Measurements from ENCODE around the gene FAF2.
"Not testable (repeated sequence)": the region's sequence is repeated elsewhere in the genome, so short reads cannot be mapped to it uniquely, and the experiment has no call there.

Gene FAF2

GRCh38 chr5:176415952-176416924 is 31.9 kb upstream of the FAF2 start, which contains the start of gene CLTB:
TSS of gene CLTB (minus strand) at chr5:176416539. CDS start at chr5:176416363, 176 bp downstream.
- DNase-seq (ENCODE audit: low read depth, low spot score), result peak; percentile 71
- peak within 1 kb of the TSS; percentile 64 for H3K4me3 ChIP-seq (ENCODE audit: low read length)

- H3K4me3 ChIP-seq (ENCODE audit: low read length), result peak overlapping the region; percentile 36
- DNase-seq (ENCODE audit: low read depth, low spot score), result no peak
Measured at GRCh38 chr5:176416965-176417364, 31.2 kb upstream of the FAF2 start.

GRCh38 chr5:176418251-176418650 is 29.9 kb upstream of the FAF2 start:
- DNase-seq (ENCODE audit: low read depth, low spot score), result no peak
- H3K4me3 ChIP-seq (ENCODE audit: low read length), result no peak overlapping the region

DNA sequence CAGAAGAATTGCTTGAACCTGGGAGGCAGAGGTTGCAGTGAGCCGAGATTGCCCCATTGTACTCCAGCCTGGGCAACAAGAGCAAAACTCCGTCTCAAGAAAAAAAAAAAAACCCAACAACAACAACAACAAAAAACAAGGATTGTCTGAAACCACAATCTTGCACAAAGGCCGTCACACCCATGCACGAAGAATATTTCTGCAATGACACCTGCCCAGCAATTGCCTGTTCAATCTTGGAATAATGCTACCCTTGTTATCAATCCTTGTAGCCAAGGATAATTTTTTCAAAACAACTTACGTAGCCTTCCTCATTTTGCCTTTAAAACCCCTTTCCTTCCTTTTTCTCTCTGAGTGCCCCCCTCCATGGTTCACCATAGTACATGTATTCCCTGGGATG is 28.1 kb upstream of the FAF2 start:
- no peak overlapping the region for H3K4me3 ChIP-seq (ENCODE audit: low read length)
- DNase-seq (ENCODE audit: low read depth, low spot score), result no peak

GRCh38 chr5:176420972-176421544 is 27.1 kb upstream of the FAF2 start:
- H3K4me3 ChIP-seq (ENCODE audit: low read length), result no peak overlapping the region
- DNase-seq (ENCODE audit: low read depth, low spot score), result no peak

GRCh38 chr5:176424181-176424580 is 24.0 kb upstream of the FAF2 start:
- DNase-seq (ENCODE audit: low read depth, low spot score), result no peak
- no peak overlapping the region for H3K4me3 ChIP-seq (ENCODE audit: low read length)

DNA sequence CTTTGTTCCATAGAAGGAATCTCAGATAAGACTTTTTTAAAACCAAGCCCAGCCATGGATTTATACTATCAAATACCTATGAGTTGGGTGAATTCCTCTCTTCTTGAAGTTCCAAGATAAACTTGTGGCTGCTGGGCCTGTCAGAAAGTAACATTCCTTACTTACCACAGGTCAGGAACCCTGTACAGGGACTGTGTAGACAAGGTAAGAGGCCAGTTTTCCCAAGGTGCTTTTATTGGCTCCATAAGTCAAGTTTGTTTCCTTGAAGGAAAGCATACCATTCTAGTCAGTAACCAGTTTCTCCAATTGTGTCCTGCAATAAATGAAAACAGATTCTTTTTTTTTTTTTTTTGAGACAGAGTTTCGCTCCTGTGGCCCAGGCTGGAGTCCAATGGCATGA is 23.0 kb upstream of the FAF2 start:
- no peak overlapping the region for H3K4me3 ChIP-seq (ENCODE audit: low read length)
- DNase-seq (ENCODE audit: low read depth, low spot score), result no peak

DNA sequence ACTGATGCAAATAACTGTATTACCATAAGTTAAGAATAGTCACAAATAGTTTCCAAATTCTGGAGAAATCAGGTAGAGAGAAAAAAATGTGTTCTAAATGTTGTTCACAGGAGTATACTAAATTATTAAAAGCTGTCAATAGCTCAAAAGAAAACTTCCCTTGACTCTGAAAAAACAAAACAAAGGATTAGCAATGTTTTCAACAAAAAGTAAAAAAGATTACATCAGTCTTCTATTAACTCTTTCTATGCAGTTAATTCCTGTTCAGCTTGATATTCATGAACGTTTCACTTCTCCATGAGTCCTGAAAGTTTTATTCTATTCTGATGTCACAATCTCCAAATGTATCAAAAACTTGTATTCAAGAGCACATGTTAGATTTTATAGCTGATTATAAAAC is 22.4 kb upstream of the FAF2 start:
- no peak overlapping the region for H3K4me3 ChIP-seq (ENCODE audit: low read length)
- no peak for DNase-seq (ENCODE audit: low read depth, low spot score)

DNA sequence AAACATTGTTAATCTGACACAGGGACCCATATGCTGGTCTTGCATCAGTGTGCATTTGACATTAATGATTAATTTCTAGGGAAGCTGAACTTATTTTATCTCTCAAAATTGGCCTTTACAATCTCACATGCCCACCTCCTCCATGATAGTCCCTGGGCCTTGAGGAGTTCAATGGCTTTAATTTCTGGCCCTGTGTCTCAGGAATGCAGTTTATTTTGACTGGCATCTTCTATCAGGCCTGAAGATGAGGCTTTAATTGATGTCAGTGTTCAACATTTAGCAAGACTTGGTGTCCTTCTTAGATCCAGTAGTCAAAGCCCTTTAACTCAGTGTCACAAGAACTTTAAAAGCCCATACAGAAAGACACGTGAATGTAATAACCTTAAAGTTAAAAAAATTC is 21.3 kb upstream of the FAF2 start:
- DNase-seq (ENCODE audit: low read depth, low spot score), result no peak
- H3K4me3 ChIP-seq (ENCODE audit: low read length), result no peak overlapping the region

DNA sequence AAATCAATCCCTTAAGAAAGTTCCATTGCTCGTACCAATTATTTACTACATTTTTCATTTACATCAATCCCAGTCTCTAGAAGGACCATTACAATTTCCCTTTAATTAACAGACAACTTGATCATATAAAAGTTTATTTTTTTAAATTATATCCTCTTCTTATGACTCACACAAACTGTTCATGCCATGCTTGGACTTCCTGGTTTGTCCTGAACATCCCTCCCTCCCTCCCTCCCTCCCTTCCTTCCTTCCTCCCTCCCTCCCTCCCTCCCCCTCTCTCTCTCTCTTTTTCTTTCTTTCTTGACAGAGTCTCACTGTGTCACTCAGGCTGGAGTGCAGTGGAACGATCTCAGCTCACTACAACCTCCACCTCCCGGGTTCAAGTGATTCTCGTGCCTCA is 20.2 kb upstream of the FAF2 start:
- DNase-seq (ENCODE audit: low read depth, low spot score), result no peak
- H3K4me3 ChIP-seq (ENCODE audit: low read length), result no peak overlapping the region

DNA sequence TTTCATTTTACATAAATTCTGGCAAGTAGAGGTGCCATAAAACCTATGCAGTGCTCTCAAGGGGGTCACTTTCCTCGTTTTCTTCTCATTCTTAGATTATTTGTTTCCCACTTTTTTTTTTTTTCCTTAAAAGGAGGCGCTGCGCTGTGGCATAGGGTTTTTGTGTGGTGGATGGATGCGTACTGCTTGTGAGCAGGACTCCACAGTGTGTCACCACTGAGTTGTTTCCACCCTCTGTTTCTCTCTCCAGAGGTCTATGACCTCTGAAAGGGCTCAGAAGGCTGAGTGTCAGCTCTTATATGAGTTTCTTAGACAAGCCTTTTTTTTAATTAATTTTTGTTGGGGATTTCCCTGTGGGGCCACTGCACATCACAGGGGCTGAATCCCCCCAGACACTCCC is 18.2 kb upstream of the FAF2 start:
- no peak for DNase-seq (ENCODE audit: low read depth, low spot score)
- H3K4me3 ChIP-seq (ENCODE audit: low read length), result no peak overlapping the region

- DNase-seq (ENCODE audit: low read depth, low spot score), result no peak
- H3K4me3 ChIP-seq (ENCODE audit: low read length), result no peak overlapping the region
Measured at GRCh38 chr5:176432707-176433106, 15.5 kb upstream of the FAF2 start.

GRCh38 chr5:176436656-176437055 is 11.5 kb upstream of the FAF2 start:
- peak; percentile 47 for DNase-seq (ENCODE audit: low read depth, low spot score)
- peak overlapping the region; percentile 45 for H3K4me3 ChIP-seq (ENCODE audit: low read length)

- H3K4me3 ChIP-seq (ENCODE audit: low read length), result no peak overlapping the region
- no peak for DNase-seq (ENCODE audit: low read depth, low spot score)
Measured at GRCh38 chr5:176438959-176439757, 9.0 kb upstream of the FAF2 start.

- H3K4me3 ChIP-seq (ENCODE audit: low read length), result no peak overlapping the region
- DNase-seq (ENCODE audit: low read depth, low spot score), result no peak
Measured at GRCh38 chr5:176440927-176441706, 7.1 kb upstream of the FAF2 start.

DNA sequence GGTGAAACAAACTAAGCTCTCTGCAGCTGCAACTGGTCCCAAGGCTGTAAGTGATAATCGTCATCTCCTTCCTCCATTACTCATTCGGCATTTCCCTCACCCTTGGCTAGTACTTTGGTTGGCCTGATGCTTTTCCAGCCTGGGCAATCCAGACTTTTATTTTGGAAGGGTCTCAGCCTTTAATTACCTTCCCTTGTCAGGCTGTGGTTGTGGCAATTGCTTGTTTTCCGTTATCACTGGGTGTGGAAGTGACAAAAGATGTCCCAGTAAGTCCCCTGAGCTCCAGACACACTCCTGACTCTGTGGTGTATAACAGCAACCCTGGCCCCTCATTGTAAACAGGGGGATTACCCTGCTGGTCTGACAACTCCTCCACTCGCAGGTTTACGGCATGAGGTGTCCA is 6.3 kb upstream of the FAF2 start:
- H3K4me3 ChIP-seq (ENCODE audit: low read length), result no peak overlapping the region
- DNase-seq (ENCODE audit: low read depth, low spot score), result no peak

DNA sequence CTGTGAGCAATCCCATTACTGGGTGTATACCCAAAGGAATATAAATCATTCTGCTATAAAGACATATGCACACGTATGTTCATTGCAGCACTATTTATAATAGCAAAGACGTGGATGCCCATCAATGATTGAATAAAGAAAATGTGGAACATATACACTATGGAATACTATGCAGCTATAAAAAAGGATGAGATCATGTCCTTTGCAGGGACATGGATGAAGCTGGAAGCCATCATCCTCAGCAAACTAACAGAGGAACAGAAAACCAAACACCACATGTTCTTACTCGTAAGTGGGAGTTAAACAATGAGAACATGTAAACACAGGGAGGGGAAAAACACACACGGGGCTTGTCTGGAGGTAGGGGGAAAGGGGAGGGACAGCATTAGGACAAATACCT is 5.3 kb upstream of the FAF2 start:
- not testable (repeated sequence) for H3K4me3 ChIP-seq (ENCODE audit: low read length); DNase-seq (ENCODE audit: low read depth, low spot score)

DNA sequence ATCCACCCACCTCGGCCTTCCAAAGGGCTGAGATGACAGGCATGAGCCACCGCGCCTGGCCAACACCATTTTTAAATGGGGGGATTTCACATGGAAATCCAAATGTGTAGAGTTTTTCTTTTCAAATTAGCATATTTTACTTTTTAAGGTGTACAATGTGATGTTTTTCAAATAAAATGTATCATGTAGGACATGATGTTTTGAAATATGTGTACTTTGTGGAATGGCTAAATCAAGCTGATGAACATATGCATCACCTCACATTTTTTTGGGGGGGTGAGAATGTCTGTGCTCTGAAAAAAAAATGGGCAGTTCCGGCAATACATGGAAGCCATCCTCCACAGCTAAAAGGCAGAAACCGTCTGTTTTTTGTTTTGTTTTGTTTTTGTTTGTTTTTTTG is 3.4 kb upstream of the FAF2 start:
- DNase-seq (ENCODE audit: low read depth, low spot score), result no peak

DNA sequence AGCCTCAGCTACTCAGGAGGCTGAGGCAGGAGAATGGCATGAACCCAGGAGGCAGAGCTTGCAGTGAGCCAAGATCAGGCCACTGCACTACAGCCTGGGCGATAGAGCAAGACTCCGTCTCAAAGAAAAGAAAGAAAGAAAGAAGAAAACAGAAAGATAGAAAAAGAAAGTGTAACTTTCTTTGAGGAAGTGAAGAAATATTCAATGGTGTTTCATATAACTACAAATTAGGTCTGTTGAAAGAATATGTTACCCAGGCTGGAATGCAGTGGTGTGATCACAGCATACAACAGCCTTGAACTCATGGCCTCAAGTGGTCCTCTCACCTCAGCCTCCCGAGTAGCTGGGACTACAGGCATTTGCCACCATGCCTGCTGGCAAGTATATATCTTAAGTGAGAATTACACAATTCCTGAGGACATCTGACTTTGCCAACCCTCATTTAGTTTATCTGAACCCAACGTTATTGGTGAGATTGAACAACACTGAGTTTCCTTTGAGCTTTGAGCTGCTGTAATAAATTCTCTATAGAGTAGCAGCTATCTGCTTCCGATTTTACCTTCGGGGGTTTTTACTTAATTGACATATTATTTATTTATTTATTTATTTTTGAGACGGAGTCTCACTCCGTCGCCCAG is 2.0 kb upstream of the FAF2 start:
- H3K4me3 ChIP-seq (ENCODE audit: low read length), result no peak overlapping the region
- DNase-seq (ENCODE audit: low read depth, low spot score), result no peak

More for the DNA sequence above, 3.4 kb upstream of the FAF2 start:
- H3K4me3 ChIP-seq (ENCODE audit: low read length), result no peak overlapping the region
